PC-9 (cell line): ENCODE measurements around the gene CXorf58. TPM values are rescaled to one million over a fixed set of nuclear protein-coding genes. Genes with fewer than 3 reads are reported as not detected.

Experiments used
- BruUV-seq: library from RNA; stranded (reverse); fragments of 400-500 nt; replicated peaks from 2 replicates; lab custom pipeline; 2021; lab: Mats Ljungman, UMichigan
- CTCF ChIA-PET: fragments of 300-600 bp; sonication (Branson Sonifier 250); formaldehyde crosslinking; loops from one replicate; lab custom pipeline; 2022; ENCODE audit warnings: antibody characterized with exemption; lab: Charles Lee
- POLR2A ChIA-PET: fragments of 300-600 bp; sonication (Branson Sonifier 250); formaldehyde crosslinking; loops from one replicate; lab custom pipeline; 2022; ENCODE audit warnings: antibody characterized with exemption; ENCODE audit not compliant: unreplicated experiment; lab: Charles Lee
- DNase-seq, 2 experiments: peaks; one replicate each; pipeline versions ENCODE4 v3.0.0 to v3.0.0-alpha.2; 2015 to 2022; ENCODE audit warnings: mixed read lengths in 1 of 2
- H2AFZ ChIP-seq: fragments of 200-600 bp; sonication (generic); 2 replicates; pipeline ENCODE4 v1.8.1; 2017; ENCODE audit warnings: antibody characterized with exemption
- H3F3A ChIP-seq: fragments of 200-600 bp; sonication (generic); 2 replicates; pipeline ENCODE4 v1.8.1; 2017; ENCODE audit warnings: antibody characterized with exemption, mild to moderate bottlenecking, low read depth; ENCODE audit not compliant: insufficient read depth
- H3K27ac ChIP-seq: fragments of 200-600 bp; sonication (generic); 2 replicates; pipeline ENCODE4 v1.6.1; 2016; ENCODE audit warnings: mixed run types
- H3K27me3 ChIP-seq: fragments of 200-600 bp; sonication (generic); 2 replicates; pipeline ENCODE4 v1.6.1; 2016; ENCODE audit warnings: low read depth, mixed run types; ENCODE audit not compliant: insufficient read depth
- H3K36me3 ChIP-seq: fragments of 200-600 bp; sonication (generic); 2 replicates; pipeline ENCODE4 v1.6.1; 2016; ENCODE audit warnings: low read depth, mixed run types
- H3K4me1 ChIP-seq: fragments of 200-600 bp; sonication (generic); replicated peaks from 2 replicates; pipeline ENCODE4 v1.6.1; 2016; ENCODE audit warnings: mixed run types; ENCODE audit not compliant: insufficient read depth
- H3K4me2 ChIP-seq: fragments of 200-600 bp; sonication (generic); 2 replicates; pipeline ENCODE4 v1.6.1; 2017; ENCODE audit warnings: mixed run types
- H3K4me3 ChIP-seq: fragments of 200-600 bp; sonication (generic); 2 replicates; pipeline ENCODE4 v1.6.1; 2016; ENCODE audit warnings: mixed run types
- H3K79me2 ChIP-seq: fragments of 200-600 bp; sonication (generic); 2 replicates; pipeline ENCODE4 v1.6.1; 2017; ENCODE audit warnings: low read depth, mixed run types
- H3K9me2 ChIP-seq: fragments of 200-600 bp; sonication (generic); 2 replicates; pipeline ENCODE4 v1.8.1; 2017; ENCODE audit warnings: mild to moderate bottlenecking; ENCODE audit not compliant: insufficient read depth
- H3K9me3 ChIP-seq: fragments of 200-600 bp; sonication (generic); 2 replicates; pipeline ENCODE4 v1.8.1; 2016; ENCODE audit warnings: low read depth; ENCODE audit not compliant: insufficient read depth
- H4K20me1 ChIP-seq: fragments of 200-600 bp; sonication (generic); 2 replicates; pipeline ENCODE4 v1.8.1; 2017; ENCODE audit not compliant: insufficient read depth
- CTCF ChIP-seq: fragments of 200-600 bp; sonication (generic); conservative IDR thresholded peaks from 2 replicates; pipeline ENCODE4 v1.6.1; 2017; ENCODE audit warnings: mixed run types, antibody characterized with exemption, mild to moderate bottlenecking, moderate library complexity
- EZH2 ChIP-seq: fragments of 200-600 bp; sonication (generic); IDR thresholded peaks from 2 replicates; pipeline ENCODE4 v1.8.0; 2017; ENCODE audit warnings: antibody characterized with exemption, low read depth
- intact Hi-C: fragments of 100-400 bp; cut with micrococcal nuclease; formaldehyde crosslinking; loops from one replicate; pipeline ENCODE4 v1.10.0; 2022; ENCODE audit not compliant: unreplicated experiment
- total RNA-seq: library from RNA; stranded (reverse); gene quantifications from 2 replicates; pipeline ENCODE4 v1.2.3, GENCODE V29; 2021

Gene CXorf58
- total RNA-seq, 1 experiment from 2014 or later = 0.20 TPM

DNA sequence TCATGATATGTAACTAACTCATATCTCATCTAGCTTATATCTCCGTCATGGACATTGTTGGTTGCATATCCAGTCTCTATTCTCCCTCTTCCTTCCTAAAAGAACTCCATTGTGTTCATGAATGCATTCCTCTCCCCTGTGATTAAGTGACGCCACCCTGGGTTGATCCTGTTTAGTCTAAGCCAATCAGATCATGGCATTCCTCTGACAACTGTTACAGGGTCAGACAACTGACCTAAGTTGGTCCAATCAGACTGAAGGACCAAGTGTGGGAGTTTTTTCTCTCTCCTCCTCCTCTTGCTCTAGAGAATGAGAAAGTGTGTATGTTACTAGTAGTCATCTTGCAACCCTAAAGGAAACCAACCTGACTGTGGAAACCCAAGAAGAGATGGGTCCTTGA lies 3.7 kb upstream of the CXorf58 start:
- intact Hi-C loops = loop anchor here (5.0 kb wide), 1 partner anchor 1767 kb away; no protein-coding TSS in a partner anchor
- peaks cover 45% of the 10 kb centered on the region for H3K4me1 ChIP-seq
- ChIA-PET POLR2A (no interaction called here), CTCF (interaction anchor here (0.6 to 2.3 kb wide), 2 partner anchors 210 to 1108 kb away, joined by 3 to 10 read pairs; no protein-coding TSS in a partner anchor)
- H3K9me2 ChIP-seq = no peaks in the 10 kb centered on the region
- TF ChIP-seq EZH2 (no peak), CTCF (no peak)
- H4K20me1 ChIP-seq = no peaks in the 10 kb centered on the region
- no peaks in the 10 kb centered on the region for H3K36me3 ChIP-seq
- no TSS peak for BruUV-seq
- no peak overlapping the region for H2AFZ ChIP-seq
- H3K4me2 ChIP-seq = no peak overlapping the region
- H3K27ac ChIP-seq = no peak overlapping the region
- no peaks in the 10 kb centered on the region for H3K27me3 ChIP-seq
- H3K9me3 ChIP-seq = no peaks in the 10 kb centered on the region
- H3F3A ChIP-seq = peaks cover 45% of the 10 kb centered on the region
- no peak overlapping the region for H3K4me3 ChIP-seq
- no peak for DNase-seq
- H3K79me2 ChIP-seq = peaks cover 39% of the 10 kb centered on the region

DNA sequence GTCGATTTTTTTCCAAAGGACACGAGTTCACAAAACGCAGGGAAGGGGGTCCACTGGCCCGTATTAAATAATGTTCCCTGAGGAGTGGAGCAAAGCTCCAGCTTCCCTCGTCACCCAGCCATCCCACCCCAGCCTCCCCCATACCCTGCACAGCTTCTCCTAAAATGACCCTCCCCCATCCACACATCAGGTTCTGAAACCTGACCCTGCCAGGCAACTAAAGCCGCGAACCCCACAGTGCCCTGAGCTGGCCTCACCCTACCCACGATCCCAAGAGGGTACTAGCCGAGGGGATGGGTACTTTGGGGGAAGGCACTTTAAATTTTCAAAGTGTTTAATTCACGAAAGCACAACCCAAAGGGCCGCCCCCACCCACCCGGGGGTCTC lies 702 bp upstream of the CXorf58 start:
- DNase-seq = no peak
- peak overlapping the region; percentile 68 for H3K4me2 ChIP-seq
- peaks cover 21% of the 10 kb centered on the region for H3K79me2 ChIP-seq
- H3K36me3 ChIP-seq = no peaks in the 10 kb centered on the region
- ChIA-PET CTCF (interaction anchor here (0.6 kb wide), 1 partner anchor 117 kb away, joined by 4 read pairs; no protein-coding TSS in a partner anchor), POLR2A (interaction anchor here (1.1 kb wide), 1 partner anchor 147 kb away, joined by 4 read pairs; no protein-coding TSS in a partner anchor)
- BruUV-seq = no TSS peak
- H3K9me2 ChIP-seq = no peaks in the 10 kb centered on the region
- intact Hi-C loops = no loop called here
- peak overlapping the region; percentile 69 for H3K27ac ChIP-seq
- peaks cover 25% of the 10 kb centered on the region; the same call in 1 of the 2 replicates for H3F3A ChIP-seq
- H2AFZ ChIP-seq = peak overlapping the region; percentile 88
- peak overlapping the region; percentile 79 for H3K4me3 ChIP-seq
- TF ChIP-seq EZH2 = no peak
- TF ChIP-seq CTCF = no peak
- no peaks in the 10 kb centered on the region for H3K27me3 ChIP-seq
- H4K20me1 ChIP-seq = no peaks in the 10 kb centered on the region
- no peaks in the 10 kb centered on the region for H3K9me3 ChIP-seq
- peaks cover 16% of the 10 kb centered on the region for H3K4me1 ChIP-seq

GRCh38 chrX:23908219-23909004 lies 606 bp downstream of the CXorf58 start:
- no TSS peak for BruUV-seq
- POLR2A ChIA-PET = interaction anchor here (0.6 kb wide), 1 partner anchor 813 kb away, joined by 6 read pairs; no protein-coding TSS in a partner anchor

More at GRCh38 chrX:23908219-23909004, 606 bp downstream of the CXorf58 start:
- peak overlapping the region; percentile 68 for H3K4me2 ChIP-seq
- H3K9me3 ChIP-seq = no peaks in the 10 kb centered on the region
- H3K27me3 ChIP-seq = no peaks in the 10 kb centered on the region
- CTCF ChIA-PET = no interaction called here
- peaks cover 19% of the 10 kb centered on the region for H3K79me2 ChIP-seq
- H3K9me2 ChIP-seq = no peaks in the 10 kb centered on the region
- intact Hi-C loops = loop anchor here (1.0 kb wide), 2 partner anchors 117 to 146 kb away; partner anchors contain the start of gene EIF2S3
- H3K4me3 ChIP-seq = peak overlapping the region; percentile 79; the same call in 1 of the 2 replicates
- peak overlapping the region; percentile 89 for H2AFZ ChIP-seq
- H3K27ac ChIP-seq = peak overlapping the region; percentile 69
- no peaks in the 10 kb centered on the region for H3K36me3 ChIP-seq
- DNase-seq = no peak
- no peaks in the 10 kb centered on the region for H4K20me1 ChIP-seq
- peaks cover 12% of the 10 kb centered on the region for H3K4me1 ChIP-seq
- TF ChIP-seq CTCF (0 out of 2 replicates have a peak, but pooled peaks have one; percentile 16), EZH2 (no peak)
- H3F3A ChIP-seq = peaks cover 25% of the 10 kb centered on the region; the same call in 1 of the 2 replicates
